Measurements from ENCODE around the gene ZBTB45. TPM values are rescaled to one million over a fixed set of nuclear protein-coding genes. Genes with fewer than 3 reads are reported as not detected.

Gene ZBTB45
- total and polyA plus RNA-seq, 7 donors = 6.2 to 13.0 (median 9.8) TPM

GRCh38 chr19:58479303-58479702 lies 40.3 kb downstream of the ZBTB45 start:
- TF ChIP-seq, protein P1, sequence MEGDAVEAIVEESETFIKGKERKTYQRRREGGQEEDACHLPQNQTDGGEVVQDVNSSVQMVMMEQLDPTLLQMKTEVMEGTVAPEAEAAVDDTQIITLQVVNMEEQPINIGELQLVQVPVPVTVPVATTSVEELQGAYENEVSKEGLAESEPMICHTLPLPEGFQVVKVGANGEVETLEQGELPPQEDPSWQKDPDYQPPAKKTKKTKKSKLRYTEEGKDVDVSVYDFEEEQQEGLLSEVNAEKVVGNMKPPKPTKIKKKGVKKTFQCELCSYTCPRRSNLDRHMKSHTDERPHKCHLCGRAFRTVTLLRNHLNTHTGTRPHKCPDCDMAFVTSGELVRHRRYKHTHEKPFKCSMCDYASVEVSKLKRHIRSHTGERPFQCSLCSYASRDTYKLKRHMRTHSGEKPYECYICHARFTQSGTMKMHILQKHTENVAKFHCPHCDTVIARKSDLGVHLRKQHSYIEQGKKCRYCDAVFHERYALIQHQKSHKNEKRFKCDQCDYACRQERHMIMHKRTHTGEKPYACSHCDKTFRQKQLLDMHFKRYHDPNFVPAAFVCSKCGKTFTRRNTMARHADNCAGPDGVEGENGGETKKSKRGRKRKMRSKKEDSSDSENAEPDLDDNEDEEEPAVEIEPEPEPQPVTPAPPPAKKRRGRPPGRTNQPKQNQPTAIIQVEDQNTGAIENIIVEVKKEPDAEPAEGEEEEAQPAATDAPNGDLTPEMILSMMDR (IDR thresholded peaks at IDR 0.05) = no peak
- Histone ChIP-seq H3K4me3 (no peak overlapping the region), H3K27me3 (ENCODE audit: insufficient read depth in 3 of 3, low read length in 2 of 3) (no peaks in the 10 kb centered on the region), H3K36me3 (ENCODE audit: insufficient read depth in 1 of 2, low read depth in 1 of 2) (peaks cover 0 to 40% of the 10 kb centered on the region in 2 donors), H3K9me3 (no peaks in the 10 kb centered on the region), H3K27ac (no peak overlapping the region), H3K4me1 (peaks cover 14% of the 10 kb centered on the region)
- intact Hi-C loops (cut with DNase I) = no loop called here
- DNase-seq (no peak), ATAC-seq (no peak)
- 84 to 93% (median 85%) methylated on average over 6 to 7 of the region's 7 CpGs for WGBS, 3 donors

DNA sequence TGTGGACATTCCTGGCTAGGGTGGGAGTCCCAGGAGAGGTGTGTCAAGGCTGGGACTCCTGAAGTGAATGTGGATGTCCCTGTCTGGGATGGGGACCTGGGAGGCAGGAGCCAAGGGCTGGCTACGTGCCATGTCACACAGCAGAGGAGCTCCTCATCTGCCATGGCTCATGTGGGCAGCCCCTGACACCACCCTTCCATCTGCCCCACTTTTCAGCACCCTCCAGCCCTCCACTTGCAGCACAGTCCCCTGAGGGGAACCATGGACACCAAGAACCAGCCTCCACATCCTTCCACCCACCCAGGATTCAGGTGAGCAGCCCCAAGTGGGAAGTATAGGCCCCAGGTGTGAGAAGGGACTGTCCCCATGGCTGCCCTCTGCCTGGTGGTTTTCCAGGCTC lies 41.7 kb downstream of the ZBTB45 start:
- ATAC-seq = no peak

DNA sequence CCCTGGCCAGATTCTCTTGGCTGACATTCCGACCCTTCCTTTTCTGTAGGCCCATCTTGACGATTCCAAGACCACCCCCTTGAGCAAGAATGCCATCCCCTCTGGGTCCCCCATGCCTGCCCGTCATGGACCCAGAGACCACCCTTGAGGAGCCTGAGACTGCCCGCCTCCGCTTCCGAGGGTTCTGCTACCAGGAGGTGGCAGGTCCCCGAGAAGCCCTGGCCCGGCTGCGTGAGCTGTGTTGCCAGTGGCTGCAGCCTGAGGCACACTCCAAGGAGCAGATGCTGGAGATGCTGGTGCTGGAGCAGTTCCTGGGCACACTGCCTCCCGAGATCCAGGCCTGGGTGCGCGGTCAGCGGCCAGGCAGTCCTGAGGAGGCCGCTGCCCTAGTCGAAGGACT lies 42.5 kb downstream of the ZBTB45 start:
- H3K9me3 ChIP-seq = no peaks in the 10 kb centered on the region
- intact Hi-C loops (cut with DNase I) = no loop called here
- H3K4me1 ChIP-seq = peaks cover 14% of the 10 kb centered on the region
- DNase-seq (no peak), ATAC-seq (no peak)
- peak overlapping the region; percentile 89 for H3K27ac ChIP-seq
- H3K4me3 ChIP-seq = peak overlapping the region; percentile 89
- peaks cover 0 to 54% of the 10 kb centered on the region in 2 donors for H3K36me3 ChIP-seq (ENCODE audit: insufficient read depth in 1 of 2, low read depth in 1 of 2)
- WGBS, 3 donors = 81 to 88% (median 83%) methylated on average over 15 of the region's 15 CpGs
- TF ChIP-seq, protein P1 (IDR thresholded peaks at IDR 0.05) = no peak
- no peaks in the 10 kb centered on the region for H3K27me3 ChIP-seq (ENCODE audit: insufficient read depth in 3 of 3, low read length in 2 of 3)

More for the DNA sequence above, 41.7 kb downstream of the ZBTB45 start:
- TF ChIP-seq, protein P1 (IDR thresholded peaks at IDR 0.05) = no peak
- Histone ChIP-seq H3K27me3 (ENCODE audit: insufficient read depth in 3 of 3, low read length in 2 of 3) (no peaks in the 10 kb centered on the region), H3K4me3 (no peak overlapping the region), H3K36me3 (ENCODE audit: insufficient read depth in 1 of 2, low read depth in 1 of 2) (peaks cover 0 to 46% of the 10 kb centered on the region in 2 donors), H3K27ac (no peak overlapping the region), H3K4me1 (peaks cover 14% of the 10 kb centered on the region), H3K9me3 (no peaks in the 10 kb centered on the region)
- intact Hi-C loops (cut with DNase I) = no loop called here
- no peak for DNase-seq
- 86 to 100% (median 100%) methylated on average over 1 of the region's 1 CpG for WGBS, 3 donors

GRCh38 chr19:58476498-58477015 lies 43.1 kb downstream of the ZBTB45 start:
- ATAC-seq (peak in 3 of 4 donors; percentile 0 to 1 (median 0)), DNase-seq (no peak)
- peak overlapping the region; percentile 89 for H3K4me3 ChIP-seq
- peaks cover 14% of the 10 kb centered on the region for H3K4me1 ChIP-seq
- TF ChIP-seq, protein P1 (IDR thresholded peaks at IDR 0.05) = no peak
- no peaks in the 10 kb centered on the region for H3K9me3 ChIP-seq
- peak overlapping the region; percentile 89 for H3K27ac ChIP-seq
- H3K27me3 ChIP-seq (ENCODE audit: insufficient read depth in 3 of 3, low read length in 2 of 3) = no peaks in the 10 kb centered on the region
- intact Hi-C loops (cut with DNase I) = no loop called here
- peaks cover 0 to 59% of the 10 kb centered on the region in 2 donors for H3K36me3 ChIP-seq (ENCODE audit: insufficient read depth in 1 of 2, low read depth in 1 of 2)
- 2% methylated on average over 27 of the region's 27 CpGs for WGBS, 3 donors
